PC-3 (cell line): ENCODE data around the gene WDFY3. TPM values are rescaled to one million over a fixed set of nuclear protein-coding genes. Genes with fewer than 3 reads are reported as not detected.

ENCODE experiments used
- ATAC-seq: fragments of 200-7000 bp; cut with Tn5 transposase; 2 replicates; pipeline ENCODE4 v1.9.1; 2020; ENCODE audit warnings: mild to moderate bottlenecking, moderate library complexity
- BruUV-seq: library from RNA; stranded (reverse); fragments of 400-500 nt; replicated peaks from 2 replicates; lab custom pipeline; 2021; lab: Mats Ljungman, UMichigan
- CTCF ChIA-PET: fragments of 300-600 bp; sonication (Branson Sonifier 250); formaldehyde crosslinking; loops from one replicate; lab custom pipeline; 2022; ENCODE audit warnings: antibody characterized with exemption; lab: Charles Lee
- POLR2A ChIA-PET: fragments of 300-600 bp; sonication (Branson Sonifier 250); formaldehyde crosslinking; loops from one replicate; lab custom pipeline; 2022; ENCODE audit warnings: antibody characterized with exemption; ENCODE audit not compliant: unreplicated experiment; lab: Charles Lee
- DNase-seq: peaks from one replicate; pipeline ENCODE4 v3.0.0-alpha.2; 2015
- H2AFZ ChIP-seq: fragments of 300-600 bp; sonication (generic); 2 replicates; pipeline ENCODE4 v1.6.0; 2016; ENCODE audit warnings: antibody characterized with exemption, low read length
- H3F3A ChIP-seq: fragments of 300-600 bp; sonication (generic); one replicate; pipeline ENCODE4 v1.6.0; 2017; ENCODE audit warnings: antibody characterized with exemption, low read length, control low read depth, mild to moderate bottlenecking; ENCODE audit not compliant: unreplicated experiment
- H3K27ac ChIP-seq: fragments of 300-600 bp; sonication (generic); 2 replicates; pipeline ENCODE4 v1.5.1; 2016; ENCODE audit warnings: mild to moderate bottlenecking, low read length
- H3K27me3 ChIP-seq: fragments of 300-600 bp; sonication (generic); 2 replicates; pipeline ENCODE4 v1.6.1; 2016; ENCODE audit warnings: low read length, mixed read lengths
- H3K36me3 ChIP-seq: fragments of 300-600 bp; sonication (generic); 2 replicates; pipeline ENCODE4 v1.6.1; 2016; ENCODE audit warnings: low read depth, mixed run types, low read length, mixed read lengths
- H3K4me1 ChIP-seq: fragments of 300-600 bp; sonication (generic); 2 replicates; pipeline ENCODE4 v1.5.1; 2016; ENCODE audit warnings: low read length; ENCODE audit not compliant: insufficient read depth
- H3K4me2 ChIP-seq: fragments of 300-600 bp; sonication (generic); 2 replicates; pipeline ENCODE4 v1.6.0; 2016; ENCODE audit warnings: low read length
- H3K4me3 ChIP-seq: fragments of 300-600 bp; sonication (generic); 2 replicates; pipeline ENCODE4 v1.5.1; 2016; ENCODE audit warnings: mild to moderate bottlenecking, low read length, mixed read lengths
- H3K79me2 ChIP-seq: fragments of 300-600 bp; sonication (generic); 2 replicates; pipeline ENCODE4 v1.6.1; 2017; ENCODE audit warnings: low read length, mixed read lengths
- H3K9ac ChIP-seq: fragments of 300-600 bp; sonication (generic); 2 replicates; pipeline ENCODE4 v1.6.0; 2016; ENCODE audit warnings: mild to moderate bottlenecking, low read length
- H3K9me2 ChIP-seq: fragments of 300-600 bp; sonication (generic); replicated peaks from 2 replicates; pipeline ENCODE4 v1.6.1; 2016; ENCODE audit warnings: mixed run types, low read length, mixed read lengths
- H3K9me3 ChIP-seq: fragments of 300-600 bp; sonication (generic); 2 replicates; pipeline ENCODE4 v1.6.1; 2016; ENCODE audit warnings: low read length, mixed read lengths
- H4K20me1 ChIP-seq: fragments of 300-600 bp; sonication (generic); 2 replicates; pipeline ENCODE4 v1.6.1; 2016; ENCODE audit warnings: low read length, mixed read lengths
- EZH2 ChIP-seq: fragments of 300-600 bp; sonication (generic); IDR thresholded peaks from one replicate; pipeline ENCODE4 v1.6.1; 2017; ENCODE audit warnings: antibody characterized with exemption, mild to moderate bottlenecking, low read length; ENCODE audit not compliant: unreplicated experiment
- EZH2phosphoT487 ChIP-seq: fragments of 300-600 bp; sonication (generic); IDR thresholded peaks from 2 replicates; pipeline ENCODE4 v1.6.1; 2018; ENCODE audit warnings: mild to moderate bottlenecking, antibody characterized with exemption, low read length, borderline replicate concordance
- intact Hi-C: fragments of 100-400 bp; cut with micrococcal nuclease; formaldehyde crosslinking; loops from 2 replicates; pipeline ENCODE4 v1.9.0; 2023
- total RNA-seq: library from RNA; depleted of rRNA; stranded (reverse); fragments of >200 nt; gene quantifications from 2 replicates; pipeline ENCODE4 v1.2.3, GENCODE V29; 2014
- TF ChIP-seq, protein P1 (sequence below): fragments of 300-600 bp; sonication (generic); conservative IDR thresholded peaks from 2 replicates; pipeline ENCODE4 v1.5.1; 2017; ENCODE audit warnings: antibody characterized with exemption, low read depth, mild to moderate bottlenecking, low read length

The WDFY3 gene
- total RNA-seq, 1 experiment from 2014 or later: 23.1 TPM

DNA sequence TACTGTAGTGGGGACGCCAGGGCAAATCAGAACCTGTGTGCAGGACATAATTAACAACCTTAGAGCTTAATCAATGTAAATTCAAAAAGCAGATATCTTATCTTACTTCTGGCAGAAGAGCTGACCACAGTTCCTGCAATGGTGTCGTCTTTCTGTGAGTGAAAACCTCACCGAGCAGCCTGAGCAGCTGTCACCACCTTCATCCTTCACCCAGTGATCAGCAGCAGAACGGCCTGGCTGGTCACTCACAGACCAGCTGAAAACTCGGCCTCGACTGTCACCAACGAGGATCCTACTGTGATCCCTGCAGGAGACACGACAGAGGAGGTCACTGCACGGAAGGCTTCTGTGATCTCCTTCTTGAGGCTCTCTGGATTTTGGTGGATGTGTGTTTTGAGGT lies 289.4 kb downstream of the WDFY3 start:
- TF ChIP-seq EZH2phosphoT487 (no peak), EZH2 (no peak)
- TF ChIP-seq, protein P1, sequence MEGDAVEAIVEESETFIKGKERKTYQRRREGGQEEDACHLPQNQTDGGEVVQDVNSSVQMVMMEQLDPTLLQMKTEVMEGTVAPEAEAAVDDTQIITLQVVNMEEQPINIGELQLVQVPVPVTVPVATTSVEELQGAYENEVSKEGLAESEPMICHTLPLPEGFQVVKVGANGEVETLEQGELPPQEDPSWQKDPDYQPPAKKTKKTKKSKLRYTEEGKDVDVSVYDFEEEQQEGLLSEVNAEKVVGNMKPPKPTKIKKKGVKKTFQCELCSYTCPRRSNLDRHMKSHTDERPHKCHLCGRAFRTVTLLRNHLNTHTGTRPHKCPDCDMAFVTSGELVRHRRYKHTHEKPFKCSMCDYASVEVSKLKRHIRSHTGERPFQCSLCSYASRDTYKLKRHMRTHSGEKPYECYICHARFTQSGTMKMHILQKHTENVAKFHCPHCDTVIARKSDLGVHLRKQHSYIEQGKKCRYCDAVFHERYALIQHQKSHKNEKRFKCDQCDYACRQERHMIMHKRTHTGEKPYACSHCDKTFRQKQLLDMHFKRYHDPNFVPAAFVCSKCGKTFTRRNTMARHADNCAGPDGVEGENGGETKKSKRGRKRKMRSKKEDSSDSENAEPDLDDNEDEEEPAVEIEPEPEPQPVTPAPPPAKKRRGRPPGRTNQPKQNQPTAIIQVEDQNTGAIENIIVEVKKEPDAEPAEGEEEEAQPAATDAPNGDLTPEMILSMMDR: no peak
- intact Hi-C loops: no loop called here
- Histone ChIP-seq H3K79me2 (no peaks in the 10 kb centered on the region), H3F3A (no peaks in the 10 kb centered on the region), H3K9ac (no peak overlapping the region), H3K27me3 (no peaks in the 10 kb centered on the region), H3K4me2 (no peak overlapping the region), H4K20me1 (no peaks in the 10 kb centered on the region), H3K4me3 (no peak overlapping the region), H2AFZ (no peak overlapping the region), H3K4me1 (peaks cover 27% of the 10 kb centered on the region), H3K36me3 (peaks cover 14% of the 10 kb centered on the region; the same call in 1 of the 2 replicates), H3K27ac (no peak overlapping the region), H3K9me3 (no peaks in the 10 kb centered on the region), H3K9me2 (no peaks in the 10 kb centered on the region)
- no TSS peak for BruUV-seq
- no peak for ATAC-seq
- no peak for DNase-seq
- ChIA-PET CTCF (no interaction called here), POLR2A (no interaction called here)

DNA sequence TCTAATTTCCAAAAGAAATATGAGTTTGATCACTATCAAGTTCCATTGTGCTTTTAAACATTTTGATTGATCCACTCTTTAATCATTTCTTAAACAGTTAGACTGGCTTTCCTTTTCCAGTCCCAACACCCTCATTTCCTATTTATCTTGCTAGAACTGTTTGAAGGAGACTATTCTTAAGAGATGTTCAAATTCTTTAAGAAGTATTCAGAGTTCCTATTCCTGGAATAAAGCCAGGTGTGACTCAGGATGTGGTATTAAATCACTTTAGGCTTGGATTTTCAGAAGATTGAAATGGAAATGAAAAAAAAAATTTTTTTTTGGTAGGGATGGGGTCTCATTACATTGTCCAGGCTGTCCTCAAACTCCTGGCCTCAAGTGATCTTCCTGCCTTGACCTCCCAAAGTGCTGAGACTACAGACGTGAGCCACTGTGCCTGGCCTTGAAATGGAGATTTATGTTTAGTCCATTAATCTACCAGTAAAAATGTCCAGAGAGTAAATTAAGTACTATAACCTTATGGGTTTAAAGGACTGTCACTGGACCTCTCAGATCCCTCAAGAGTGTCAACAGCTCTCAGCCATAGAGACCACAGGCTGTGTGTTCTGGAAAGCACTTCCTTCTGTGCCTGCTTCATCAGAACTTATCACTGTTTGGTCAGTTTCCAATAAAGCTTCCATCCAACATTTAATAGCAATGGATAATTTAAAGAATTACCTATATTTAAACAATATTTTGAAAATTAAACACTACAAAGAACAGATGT lies 292.8 kb downstream of the WDFY3 start:
- POLR2A ChIA-PET: no interaction called here
- no TSS peak for BruUV-seq
- Histone ChIP-seq H3K4me2 (peak overlapping the region; percentile 52), H3K27ac (peak overlapping the region; percentile 50), H3K27me3 (no peaks in the 10 kb centered on the region), H3K9me2 (no peaks in the 10 kb centered on the region), H3F3A (no peaks in the 10 kb centered on the region), H4K20me1 (no peaks in the 10 kb centered on the region), H3K79me2 (no peaks in the 10 kb centered on the region), H3K9me3 (no peaks in the 10 kb centered on the region), H3K9ac (no peak overlapping the region), H3K4me1 (peaks cover 20% of the 10 kb centered on the region), H2AFZ (no peak overlapping the region), H3K4me3 (no peak overlapping the region), H3K36me3 (peaks cover 16% of the 10 kb centered on the region; the same call in 1 of the 2 replicates)
- peak; percentile 90 for DNase-seq
- peak; percentile 76 for ATAC-seq
- TF ChIP-seq, protein P1: no peak
- TF ChIP-seq EZH2phosphoT487 (no peak), EZH2 (no peak)
- intact Hi-C loops: no loop called here
- CTCF ChIA-PET: interaction anchor here (0.6 kb wide), 1 partner anchor 293 kb away, joined by 5 read pairs; no protein-coding TSS in a partner anchor

DNA sequence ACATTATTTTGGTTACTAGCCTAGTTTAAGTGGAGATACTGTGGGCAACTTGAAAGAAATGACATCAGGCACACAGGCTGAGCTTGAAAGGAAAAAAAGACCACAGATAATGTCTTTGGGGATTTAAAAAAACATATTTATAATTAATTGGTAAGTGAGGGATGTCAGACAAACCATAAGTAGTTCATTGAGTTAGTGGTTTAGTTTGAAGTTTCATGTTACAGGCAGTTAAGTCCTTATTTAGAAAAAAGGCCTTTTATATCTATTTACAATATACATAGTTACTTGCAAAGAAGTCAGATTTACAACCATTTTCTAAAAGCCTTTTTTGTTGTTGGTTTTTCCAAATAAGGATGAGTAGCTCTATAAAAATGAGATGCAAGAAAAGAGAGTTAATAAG lies 294.3 kb downstream of the WDFY3 start:
- BruUV-seq: no TSS peak
- ChIA-PET CTCF (no interaction called here), POLR2A (no interaction called here)
- Histone ChIP-seq H3K9me3 (no peaks in the 10 kb centered on the region), H3F3A (no peaks in the 10 kb centered on the region), H3K9me2 (no peaks in the 10 kb centered on the region), H3K27ac (no peak overlapping the region), H3K4me1 (peaks cover 20% of the 10 kb centered on the region), H3K27me3 (no peaks in the 10 kb centered on the region), H3K9ac (no peak overlapping the region), H2AFZ (no peak overlapping the region), H3K4me2 (no peak overlapping the region), H3K4me3 (no peak overlapping the region), H4K20me1 (no peaks in the 10 kb centered on the region), H3K79me2 (no peaks in the 10 kb centered on the region), H3K36me3 (peaks cover 16% of the 10 kb centered on the region; the same call in 1 of the 2 replicates)
- intact Hi-C loops: no loop called here
- ATAC-seq (peak; percentile 57), DNase-seq (no peak)
- TF ChIP-seq, protein P1: no peak
- TF ChIP-seq EZH2 (no peak), EZH2phosphoT487 (no peak)
